ENCODE measurements around the gene CCDC117. TPM values are rescaled to one million over a fixed set of nuclear protein-coding genes. Genes with fewer than 3 reads are reported as not detected.

Gene CCDC117, protein sequence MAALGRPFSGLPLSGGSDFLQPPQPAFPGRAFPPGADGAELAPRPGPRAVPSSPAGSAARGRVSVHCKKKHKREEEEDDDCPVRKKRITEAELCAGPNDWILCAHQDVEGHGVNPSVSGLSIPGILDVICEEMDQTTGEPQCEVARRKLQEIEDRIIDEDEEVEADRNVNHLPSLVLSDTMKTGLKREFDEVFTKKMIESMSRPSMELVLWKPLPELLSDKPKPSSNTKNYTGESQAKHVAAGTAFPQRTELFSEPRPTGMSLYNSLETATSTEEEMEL
- total RNA-seq (10 to 100 TPM; 13.5 to 33.5 (median 21.2) TPM), polyA plus RNA-seq (10 to 100 TPM in 1 of 2 donors, 1 to 10 TPM in 1; 8.7 to 12.6 TPM), total RNA-seq (43.7 reads per million, percentile 68 among the genes with 10 or more reads in this experiment)

DNA sequence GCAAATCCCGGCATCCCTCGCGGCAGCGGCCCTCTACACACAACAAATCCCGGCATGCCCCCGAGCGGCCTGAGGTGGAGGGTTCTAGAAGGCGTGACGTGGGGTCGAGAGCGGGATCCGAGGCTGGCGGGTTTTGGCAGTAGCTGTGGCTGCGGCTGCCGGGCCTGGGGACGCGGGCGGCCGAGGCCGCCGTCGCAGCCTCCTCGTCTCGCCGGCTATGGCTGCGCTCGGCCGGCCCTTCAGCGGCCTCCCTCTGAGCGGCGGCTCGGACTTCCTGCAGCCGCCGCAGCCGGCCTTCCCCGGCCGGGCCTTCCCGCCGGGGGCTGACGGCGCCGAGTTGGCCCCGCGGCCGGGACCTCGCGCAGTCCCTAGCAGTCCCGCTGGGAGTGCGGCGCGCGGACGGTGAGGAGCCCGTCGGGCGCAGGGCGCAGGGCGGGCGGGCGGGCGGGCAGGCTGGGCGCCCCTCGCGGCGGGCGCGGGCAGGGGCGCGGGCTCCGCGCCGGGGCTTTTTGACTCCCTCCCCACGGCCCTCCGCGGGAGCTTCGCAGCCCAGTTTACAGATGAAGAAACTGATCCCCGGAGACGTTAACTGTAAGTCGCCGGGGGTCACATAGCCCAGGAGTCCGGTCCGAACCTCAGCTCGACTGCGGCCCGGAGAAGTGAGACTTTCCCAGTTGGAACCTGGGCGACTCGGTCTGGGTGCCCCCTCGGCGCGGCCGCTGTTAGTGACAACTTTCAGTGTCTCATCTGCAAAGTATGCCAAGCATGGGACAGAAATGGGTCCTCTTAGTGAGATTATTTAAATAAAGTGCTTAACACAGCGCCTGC lies at the start of gene CCDC117:
Gene CCDC117 (plus strand): TSS at position 63 of the 828 bp plus-strand sequence. CDS start 155 bp downstream, at position 218.
- peak; percentile 76 to 93 (median 88) for DNase-seq

GRCh38 chr22:28728002-28728401 lies 44.5 kb upstream of the CCDC117 start:
- Mint-ChIP-seq H3K4me3 (no peak overlapping the region), H3K9me3 (peaks cover 0 to 1% (median 0%) of the 10 kb centered on the region in 11 donors), H3K4me1 (peaks cover 0 to 9% (median 0%) of the 10 kb centered on the region in 7 donors), H3K27ac (no peak overlapping the region), H3K27me3 (no peaks in the 10 kb centered on the region), H3K36me3 (peaks cover 5 to 38% (median 12%) of the 10 kb centered on the region in 5 donors)
- ATAC-seq (no peak), DNase-seq (no peak)
- Histone ChIP-seq H3K4me3 (ENCODE audit: low read length) (no peak overlapping the region), H3K36me3 (ENCODE audit: control insufficient read depth in 2 of 3, insufficient read depth in 3 of 3, low read length in 3 of 3) (peaks cover 0 to 4% (median 0%) of the 10 kb centered on the region in 3 experiments), H3K9me3 (ENCODE audit: control insufficient read depth in 2 of 3, low read length in 3 of 3) (no peaks in the 10 kb centered on the region), H3K4me1 (ENCODE audit: control insufficient read depth in 2 of 2, insufficient read depth in 2 of 2, low read length in 2 of 2) (no peaks in the 10 kb centered on the region), H3K27me3 (ENCODE audit: control insufficient read depth in 2 of 2, insufficient read depth in 2 of 2, low read length in 2 of 2) (no peaks in the 10 kb centered on the region), H3K27ac (ENCODE audit: low read depth, low read length) (no peak overlapping the region)
- intact Hi-C loops (cut with micrococcal nuclease) = no loop called here
- CTCF ChIA-PET = no interaction called here
- POLR2A ChIA-PET = no interaction called here

More for the DNA sequence above, at the start of gene CCDC117:
- H3K27ac Mint-ChIP-seq = peak within 1 kb of the TSS; percentile 86 to 98 (median 91)
- peaks cover 0 to 18% (median 12%) of the 10 kb centered on the region in 5 donors for H3K36me3 Mint-ChIP-seq
- H3K27me3 Mint-ChIP-seq = peaks cover 0 to 2% (median 0%) of the 10 kb centered on the region in 5 donors
- peaks cover 13 to 17% of the 10 kb centered on the region in 2 donors for H3K4me1 ChIP-seq (ENCODE audit: control insufficient read depth in 2 of 2, insufficient read depth in 2 of 2, low read length in 2 of 2)
- intact Hi-C loops (cut with micrococcal nuclease) = loop anchor here (1.0 to 5.0 kb wide), 11 partner anchors 27 to 854 kb away; partner anchors contain the start of genes EWSR1 (in 2 of the 2), HSCB (in 2 of the 2), XBP1 (in 2 of the 2) and KREMEN1 (in 1 of the 2)
- CTCF ChIA-PET = interaction anchor here (0.8 to 1.6 kb wide), 5 partner anchors 10 to 172 kb away, joined by 3 to 4 read pairs (median 3); no protein-coding TSS in a partner anchor
- POLR2A ChIA-PET = interaction anchor here (0.8 to 4.3 kb wide), 8 partner anchors 19 to 265 kb away, joined by 3 to 31 read pairs (median 6); partner anchors contain the start of genes CHEK2, HSCB and XBP1
- H3K9me3 Mint-ChIP-seq = peaks cover 0 to 5% (median 0%) of the 10 kb centered on the region in 11 donors
- peak within 1 kb of the TSS; percentile 91 for H3K27ac ChIP-seq (ENCODE audit: low read depth, low read length)
- H3K4me3 ChIP-seq (ENCODE audit: low read length) = peak within 1 kb of the TSS; percentile 83
- ATAC-seq = peak; percentile 97
- peaks cover 17 to 46% (median 31%) of the 10 kb centered on the region in 7 donors for H3K4me1 Mint-ChIP-seq
- no peaks in the 10 kb centered on the region for H3K9me3 ChIP-seq (ENCODE audit: control insufficient read depth in 2 of 3, low read length in 3 of 3)
- no peaks in the 10 kb centered on the region for H3K27me3 ChIP-seq (ENCODE audit: control insufficient read depth in 2 of 2, insufficient read depth in 2 of 2, low read length in 2 of 2)
- peaks cover 0 to 12% (median 3%) of the 10 kb centered on the region in 3 experiments for H3K36me3 ChIP-seq (ENCODE audit: control insufficient read depth in 2 of 3, insufficient read depth in 3 of 3, low read length in 3 of 3)
- peak within 1 kb of the TSS; percentile 84 to 100 (median 97) for H3K4me3 Mint-ChIP-seq

DNA sequence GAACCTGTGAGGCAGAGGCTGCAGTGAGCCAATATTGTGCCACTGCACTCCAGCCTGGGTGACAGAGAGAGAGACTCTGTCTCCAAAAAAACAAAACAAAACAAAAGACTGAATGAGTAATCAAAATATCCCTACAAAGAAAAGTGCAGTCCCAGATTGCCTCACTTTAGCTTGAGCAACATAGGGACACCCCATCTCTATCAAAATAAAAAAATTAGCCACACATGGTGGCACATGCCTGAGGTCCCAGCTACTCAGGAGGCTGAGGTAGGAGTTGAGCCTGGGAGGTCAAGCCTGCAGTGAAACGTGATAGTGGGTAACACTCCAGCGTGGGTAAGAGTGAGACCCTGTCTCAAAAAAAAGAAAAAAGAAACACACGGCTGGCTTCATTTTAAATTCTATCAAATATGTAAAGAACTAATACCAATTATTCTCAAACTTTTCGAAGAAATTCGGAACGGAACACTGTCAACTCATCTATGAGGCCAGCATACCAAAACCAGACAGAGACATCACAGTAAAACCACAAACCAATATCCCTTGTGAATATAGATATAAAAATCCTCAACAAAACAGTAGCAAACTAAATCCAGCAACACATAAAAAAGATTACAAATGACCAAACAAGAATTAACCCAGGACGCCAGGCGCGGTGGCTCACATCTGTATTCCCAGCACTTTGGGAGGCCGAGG lies 43.7 kb upstream of the CCDC117 start:
- Mint-ChIP-seq H3K27me3 (no peaks in the 10 kb centered on the region), H3K36me3 (peaks cover 5 to 39% (median 13%) of the 10 kb centered on the region in 5 donors), H3K4me3 (no peak overlapping the region), H3K27ac (peak overlapping the region in 1 of 9 donors; percentile 30), H3K9me3 (peaks cover 0 to 1% (median 0%) of the 10 kb centered on the region in 11 donors), H3K4me1 (peaks cover 0 to 9% (median 0%) of the 10 kb centered on the region in 7 donors)
- ATAC-seq (no peak), DNase-seq (no peak)
- Histone ChIP-seq H3K27me3 (ENCODE audit: control insufficient read depth in 2 of 2, insufficient read depth in 2 of 2, low read length in 2 of 2) (no peaks in the 10 kb centered on the region), H3K27ac (ENCODE audit: low read depth, low read length) (no peak overlapping the region), H3K9me3 (ENCODE audit: control insufficient read depth in 2 of 3, low read length in 3 of 3) (no peaks in the 10 kb centered on the region), H3K4me3 (ENCODE audit: low read length) (no peak overlapping the region), H3K36me3 (ENCODE audit: control insufficient read depth in 2 of 3, insufficient read depth in 3 of 3, low read length in 3 of 3) (peaks cover 0 to 6% (median 0%) of the 10 kb centered on the region in 3 experiments), H3K4me1 (ENCODE audit: control insufficient read depth in 2 of 2, insufficient read depth in 2 of 2, low read length in 2 of 2) (no peaks in the 10 kb centered on the region)
- POLR2A ChIA-PET = no interaction called here
- intact Hi-C loops (cut with micrococcal nuclease) = no loop called here
- CTCF ChIA-PET = no interaction called here

- Histone ChIP-seq H3K9me3 (ENCODE audit: control insufficient read depth in 2 of 3, low read length in 3 of 3) (no peaks in the 10 kb centered on the region), H3K27ac (ENCODE audit: low read depth, low read length) (no peak overlapping the region), H3K4me3 (ENCODE audit: low read length) (no peak overlapping the region), H3K27me3 (ENCODE audit: control insufficient read depth in 2 of 2, insufficient read depth in 2 of 2, low read length in 2 of 2) (no peaks in the 10 kb centered on the region), H3K4me1 (ENCODE audit: control insufficient read depth in 2 of 2, insufficient read depth in 2 of 2, low read length in 2 of 2) (no peaks in the 10 kb centered on the region), H3K36me3 (ENCODE audit: control insufficient read depth in 2 of 3, insufficient read depth in 3 of 3, low read length in 3 of 3) (peaks cover 0 to 12% (median 0%) of the 10 kb centered on the region in 3 experiments)
- ChIA-PET POLR2A (interaction anchor here (0.6 kb wide), 1 partner anchor 15 kb away, joined by 3 read pairs; no protein-coding TSS in a partner anchor), CTCF (interaction anchor here (1.1 kb wide), 1 partner anchor 98 kb away, joined by 3 read pairs; no protein-coding TSS in a partner anchor)
- H3K27me3 Mint-ChIP-seq = no peaks in the 10 kb centered on the region
- H3K36me3 Mint-ChIP-seq = peaks cover 7 to 34% (median 15%) of the 10 kb centered on the region in 5 donors
- H3K9me3 Mint-ChIP-seq = peaks cover 0 to 1% (median 0%) of the 10 kb centered on the region in 11 donors
- ATAC-seq (no peak), DNase-seq (no peak)
- intact Hi-C loops (cut with micrococcal nuclease) = no loop called here
- H3K27ac Mint-ChIP-seq = peak overlapping the region in 2 of 9 donors; percentile 36 to 77
- peaks cover 0 to 9% (median 0%) of the 10 kb centered on the region in 7 donors for H3K4me1 Mint-ChIP-seq
- H3K4me3 Mint-ChIP-seq = no peak overlapping the region
Measured at GRCh38 chr22:28730179-28730578, 42.3 kb upstream of the CCDC117 start.

GRCh38 chr22:28734393-28734792 lies 38.1 kb upstream of the CCDC117 start:
- no peak overlapping the region for H3K4me3 ChIP-seq (ENCODE audit: low read length)
- ChIA-PET CTCF (no interaction called here), POLR2A (no interaction called here)
- no peak overlapping the region for H3K27ac Mint-ChIP-seq
- no peaks in the 10 kb centered on the region for H3K4me1 ChIP-seq (ENCODE audit: control insufficient read depth in 2 of 2, insufficient read depth in 2 of 2, low read length in 2 of 2)
- H3K4me3 Mint-ChIP-seq = no peak overlapping the region
- H3K9me3 ChIP-seq (ENCODE audit: control insufficient read depth in 2 of 3, low read length in 3 of 3) = no peaks in the 10 kb centered on the region
- peaks cover 0 to 19% (median 5%) of the 10 kb centered on the region in 7 donors for H3K4me1 Mint-ChIP-seq
- no peaks in the 10 kb centered on the region for H3K9me3 Mint-ChIP-seq
- intact Hi-C loops (cut with micrococcal nuclease) = no loop called here
- no peaks in the 10 kb centered on the region for H3K27me3 Mint-ChIP-seq
- H3K36me3 Mint-ChIP-seq = peaks cover 5 to 19% (median 10%) of the 10 kb centered on the region in 5 donors
- ATAC-seq (no peak), DNase-seq (no peak)
- H3K27me3 ChIP-seq (ENCODE audit: control insufficient read depth in 2 of 2, insufficient read depth in 2 of 2, low read length in 2 of 2) = no peaks in the 10 kb centered on the region
- H3K27ac ChIP-seq (ENCODE audit: low read depth, low read length) = no peak overlapping the region
- peaks cover 0 to 12% (median 0%) of the 10 kb centered on the region in 3 experiments for H3K36me3 ChIP-seq (ENCODE audit: control insufficient read depth in 2 of 3, insufficient read depth in 3 of 3, low read length in 3 of 3)
